Measurements from ENCODE around the gene PTPRN2. TPM values are rescaled to one million over a fixed set of nuclear protein-coding genes. Genes with fewer than 3 reads are reported as not detected.
A peak's percentile ranks its signal among the peaks of the same experiment; 100 is the strongest.

The PTPRN2 gene
- total and polyA plus RNA-seq, 2 of the 8 experiments (the other 6 are each of a cell fraction or from before 2014, with no cell fraction given) = 2.6 to 4.5 TPM

DNA sequence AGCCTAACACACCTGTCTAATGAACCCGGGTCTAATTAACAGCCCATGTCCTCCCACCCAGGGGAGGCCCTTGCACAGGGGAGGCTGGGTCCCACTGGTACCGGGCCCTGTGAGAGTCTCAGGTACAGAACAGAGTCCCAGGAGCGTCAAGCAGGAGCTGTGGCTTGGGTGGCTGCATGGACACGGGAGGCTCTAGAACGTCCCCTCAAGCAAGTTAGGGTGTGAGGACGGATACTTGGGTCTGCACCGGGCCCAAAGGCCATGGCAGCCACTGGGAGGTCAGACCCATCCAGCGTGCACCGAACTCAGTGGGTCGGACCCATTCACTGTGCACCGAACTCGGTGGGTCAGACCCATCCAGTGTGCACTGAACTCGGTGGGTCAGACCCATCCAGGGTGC, 941.1 kb downstream of the PTPRN2 start:
- Histone ChIP-seq H3K36me3 (ENCODE audit: control insufficient read depth in 2 of 4, insufficient read depth in 4 of 4, low read length in 3 of 4) (no peaks in the 10 kb centered on the region; a peak in 1 of 8 replicates), H3K79me2 (ENCODE audit: control insufficient read depth in 1 of 2, insufficient read depth in 2 of 2, low read length in 2 of 2) (no peaks in the 10 kb centered on the region), H3K9ac (replicated peaks in 1 of 4; ENCODE audit: extremely low read depth in 1 of 4, low read depth in 3 of 4, low read length in 3 of 4) (no peak overlapping the region), H3K4me3 (ENCODE audit: extremely low read depth in 1 of 4, insufficient read depth in 2 of 4, low read depth in 3 of 4, low read length in 4 of 4) (no peak overlapping the region), H4K91ac (replicated peaks; ENCODE audit: insufficient read length, low read length) (no peak overlapping the region), H4K5ac (ENCODE audit: insufficient read length, low read depth, low read length) (no peak overlapping the region), H3K23me2 (ENCODE audit: low read depth, low read length) (no peaks in the 10 kb centered on the region), H3K27ac (ENCODE audit: low read depth, low read length) (no peak overlapping the region), H2AFZ (ENCODE audit: low read length) (no peak overlapping the region), H2BK120ac (replicated peaks; ENCODE audit: low read depth, low read length) (no peak overlapping the region), H2BK12ac (ENCODE audit: low read depth, low read length) (no peak overlapping the region), H4K8ac (ENCODE audit: extremely low read depth, insufficient read depth, low read length) (0 out of 2 replicates have a peak overlapping the region, but pooled peaks have one; percentile 5), H4K20me1 (replicated peaks in 1 of 2; ENCODE audit: control insufficient read depth in 1 of 2, insufficient read depth in 2 of 2, low read length in 2 of 2) (peaks cover 0 to 2% of the 10 kb centered on the region in 2 experiments), H3K56ac (replicated peaks; ENCODE audit: insufficient read length, low read depth, low read length) (no peak overlapping the region), H3K14ac (ENCODE audit: insufficient read length) (no peak overlapping the region), H3K79me1 (ENCODE audit: low read depth, low read length) (no peaks in the 10 kb centered on the region), H3K4ac (replicated peaks; ENCODE audit: insufficient read length, low read depth, low read length) (no peak overlapping the region), H3K18ac (ENCODE audit: extremely low read depth, low read length) (no peak overlapping the region), H3K4me1 (replicated peaks in 1 of 4; ENCODE audit: control insufficient read depth in 3 of 4, insufficient read depth in 4 of 4, low read length in 3 of 4) (no peaks in the 10 kb centered on the region), H2BK15ac (ENCODE audit: low read length) (no peak overlapping the region), H3K9me3 (ENCODE audit: insufficient read depth in 2 of 2, low read depth in 1 of 2, low read length in 1 of 2) (peaks cover under 1 to 8% of the 10 kb centered on the region in 2 experiments; a peak in 2 of 4 replicates), H3K27me3 (replicated peaks in 1 of 4; ENCODE audit: control insufficient read depth in 3 of 4, extremely low read depth in 1 of 4, insufficient read depth in 3 of 4, low read length in 3 of 4) (no peaks in the 10 kb centered on the region), H3K23ac (ENCODE audit: insufficient read length) (no peak overlapping the region), H2BK20ac (ENCODE audit: low read length) (no peak overlapping the region), H2BK5ac (ENCODE audit: low read depth, low read length) (no peak overlapping the region), H2AK5ac (ENCODE audit: low read depth, low read length) (no peak overlapping the region), H3K4me2 (ENCODE audit: insufficient read depth in 1 of 2, low read depth in 2 of 2, low read length in 2 of 2) (no peak overlapping the region)
- CTCF ChIA-PET (ENCODE audit: partially characterized antibody) = no interaction called here
- FAIRE-seq (no peak), DNase-seq (ENCODE audit: low read depth in 1 of 2, low spot score in 2 of 2) (no peak)
- POLR2A ChIA-PET (ENCODE audit: partially characterized antibody) = no interaction called here
- 90% methylated on average over 7 of the region's 13 CpGs; no CpG with 5 or more reads in 1 of the 2 experiments for WGBS, 2 experiments (ENCODE audit: extremely low coverage in 1 of 2, insufficient coverage in 1 of 2, insufficient read length in 1 of 2, insufficient replicate concordance in 2 of 2, low coverage in 1 of 2, low lambda C conversion rate in 2 of 2, missing lambda C conversion rate in 1 of 2)
- no peak for TF ChIP-seq NRF1 (IDR thresholded peaks at IDR 0.05; ENCODE audit: low read depth, low read length)
- TF ChIP-seq GTF2F1 (IDR thresholded peaks at IDR 0.05; ENCODE audit: borderline replicate concordance, low read depth, low read length) = no peak
- TF ChIP-seq, protein P1, sequence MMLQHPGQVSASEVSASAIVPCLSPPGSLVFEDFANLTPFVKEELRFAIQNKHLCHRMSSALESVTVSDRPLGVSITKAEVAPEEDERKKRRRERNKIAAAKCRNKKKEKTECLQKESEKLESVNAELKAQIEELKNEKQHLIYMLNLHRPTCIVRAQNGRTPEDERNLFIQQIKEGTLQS (IDR thresholded peaks at IDR 0.05; ENCODE audit: insufficient read depth, low read depth, low read length) = no peak
- TF ChIP-seq, protein P2, sequence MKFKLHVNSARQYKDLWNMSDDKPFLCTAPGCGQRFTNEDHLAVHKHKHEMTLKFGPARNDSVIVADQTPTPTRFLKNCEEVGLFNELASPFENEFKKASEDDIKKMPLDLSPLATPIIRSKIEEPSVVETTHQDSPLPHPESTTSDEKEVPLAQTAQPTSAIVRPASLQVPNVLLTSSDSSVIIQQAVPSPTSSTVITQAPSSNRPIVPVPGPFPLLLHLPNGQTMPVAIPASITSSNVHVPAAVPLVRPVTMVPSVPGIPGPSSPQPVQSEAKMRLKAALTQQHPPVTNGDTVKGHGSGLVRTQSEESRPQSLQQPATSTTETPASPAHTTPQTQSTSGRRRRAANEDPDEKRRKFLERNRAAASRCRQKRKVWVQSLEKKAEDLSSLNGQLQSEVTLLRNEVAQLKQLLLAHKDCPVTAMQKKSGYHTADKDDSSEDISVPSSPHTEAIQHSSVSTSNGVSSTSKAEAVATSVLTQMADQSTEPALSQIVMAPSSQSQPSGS (IDR thresholded peaks at IDR 0.05; ENCODE audit: low read length) = no peak
- no peak for TF ChIP-seq TCF12 (IDR thresholded peaks at IDR 0.05; ENCODE audit: low read depth, low read length)
- no peak for TF ChIP-seq SIN3A (conservative IDR thresholded peaks at IDR 0.05 in 1 of 2, IDR thresholded peaks at IDR 0.05 in 1 of 2; ENCODE audit: low read depth in 1 of 2, low read length in 2 of 2)
- no peak for TF ChIP-seq PHF8 (conservative IDR thresholded peaks at IDR 0.05; ENCODE audit: low read depth, low read length)
- TF ChIP-seq RXRA (IDR thresholded peaks at IDR 0.05; ENCODE audit: insufficient read depth, low read depth, low read length) = no peak
- TF ChIP-seq JUN (IDR thresholded peaks at IDR 0.05; ENCODE audit: low read depth, low read length) = no peak
- no peak for TF ChIP-seq SAP30 (IDR thresholded peaks at IDR 0.05; ENCODE audit: insufficient read depth, insufficient replicate concordance, low read length)
- TF ChIP-seq POU5F1 (IDR thresholded peaks at IDR 0.05; ENCODE audit: low read depth, low read length) = no peak
- no peak for TF ChIP-seq CHD1 (IDR thresholded peaks at IDR 0.05; ENCODE audit: low read depth, low read length)

Data from H1 (cell line).